GM12878 (cell line): Measurements from ENCODE around the gene PARP6. TPM values are rescaled to one million over a fixed set of nuclear protein-coding genes. Genes with fewer than 3 reads are reported as not detected.

Experiments used
- ATAC-seq: fragments of 200-7000 bp; cut with Tn5 transposase; 3 replicates; pipeline ENCODE4 v1.9.1; 2020; ENCODE audit warnings: mild to moderate bottlenecking, moderate library complexity
- BruUV-seq: library from RNA; stranded (reverse); fragments of 400-500 nt; replicated peaks from 2 replicates; lab custom pipeline; 2021; lab: Mats Ljungman, UMichigan
- CTCF ChIA-PET: fragments of 300-600 bp; sonication (Branson Sonifier 250); formaldehyde crosslinking; extraction: SDS; loops from one replicate; lab custom pipeline; 2021; ENCODE audit warnings: inconsistent platforms; lab: Yijun Ruan, JAX
- POLR2A ChIA-PET: fragments of 350-600 bp; formaldehyde crosslinking; extraction: SDS; loops from one replicate; lab custom pipeline; 2021; ENCODE audit warnings: inconsistent platforms; lab: Charles Lee
- RAD21 ChIA-PET: fragments of 300-600 bp; sonication (Branson Sonifier 250); formaldehyde crosslinking; loops from one replicate; lab custom pipeline; 2023; ENCODE audit warnings: antibody characterized with exemption; ENCODE audit not compliant: unreplicated experiment; lab: Charles Lee
- SMC1A ChIA-PET: fragments of 300-600 bp; sonication (Branson Sonifier 250); formaldehyde crosslinking; loops from one replicate; lab custom pipeline; 2023; ENCODE audit not compliant: unreplicated experiment, uncharacterized antibody; lab: Charles Lee
- DNase-seq: peaks from one replicate; pipeline ENCODE4 v3.0.0-alpha.2; 2011; ENCODE audit warnings: low read depth, low spot score
- FAIRE-seq: peaks from 3 replicates; lab custom pipeline; 2011; peaks lifted over from hg19 to GRCh38; lab: Jason Lieb, UNC
- H2AFZ ChIP-seq: 2 replicates; pipeline ENCODE4 v1.6.0; 2011; ENCODE audit warnings: low read depth, low read length, control low read depth; ENCODE audit not compliant: control insufficient read depth
- H3K27ac ChIP-seq: 2 replicates; pipeline ENCODE4 v1.5.1; 2011; ENCODE audit warnings: control low read depth; ENCODE audit not compliant: control insufficient read depth, insufficient read depth
- H3K27me3 ChIP-seq, 2 experiments: replicated peaks in 1 of 2; 2 replicates each; pipeline versions ENCODE4 v1.6.0 to v1.6.1; 2011; ENCODE audit warnings: low read length in 1 of 2; ENCODE audit not compliant: control insufficient read depth in 2 of 2, insufficient read depth in 2 of 2
- H3K36me3 ChIP-seq, 2 experiments: 2 replicates each; pipeline ENCODE4 v1.5.1; 2011; ENCODE audit warnings: low read length in 1 of 2; ENCODE audit not compliant: control insufficient read depth in 2 of 2, insufficient read depth in 2 of 2
- H3K4me1 ChIP-seq: 2 replicates; pipeline ENCODE4 v1.6.1; 2011; ENCODE audit warnings: mild to moderate bottlenecking, low read length, moderate library complexity, mixed read lengths; ENCODE audit not compliant: control insufficient read depth, insufficient read depth
- H3K4me2 ChIP-seq: 2 replicates; pipeline ENCODE4 v1.6.0; 2011; ENCODE audit warnings: control low read depth; ENCODE audit not compliant: control insufficient read depth, insufficient read depth
- H3K4me3 ChIP-seq: fragments of 200-600 bp; sonication (generic); 2 replicates; pipeline ENCODE4 v1.5.1; 2016
- H3K79me2 ChIP-seq: 2 replicates; pipeline ENCODE4 v1.6.0; 2011; ENCODE audit warnings: low read length; ENCODE audit not compliant: control insufficient read depth, insufficient read depth
- H3K9ac ChIP-seq: 2 replicates; pipeline ENCODE4 v1.8.0; 2011; ENCODE audit warnings: low read length, control low read depth, mixed read lengths; ENCODE audit not compliant: control insufficient read depth, insufficient read depth
- H3K9me3 ChIP-seq: replicated peaks from 3 replicates; pipeline ENCODE4 v1.5.1; 2011; ENCODE audit warnings: mild to moderate bottlenecking, low read length; ENCODE audit not compliant: control insufficient read depth, insufficient read depth
- H4K20me1 ChIP-seq: 2 replicates; pipeline ENCODE4 v1.6.0; 2011; ENCODE audit not compliant: control insufficient read depth, insufficient read depth
- BHLHE40 ChIP-seq, 2 experiments: fragments of 450-650 bp in 1 of 2; IDR thresholded peaks; 2 replicates each; pipeline ENCODE4 v1.6.1; 2011 to 2017; ENCODE audit warnings: low read depth in 2 of 2, borderline replicate concordance in 1 of 2, improper control_type of control experiment in 1 of 2, low read length in 1 of 2, mild to moderate bottlenecking in 1 of 2
- EGR1 ChIP-seq, 2 experiments: IDR thresholded peaks; 1 replicate in 1 of 2; 2 replicates in 1 of 2; pipeline ENCODE4 v1.6.1; 2011 to 2012; ENCODE audit warnings: low read depth in 2 of 2, low read length in 2 of 2, borderline replicate concordance in 1 of 2, mild to moderate bottlenecking in 1 of 2, moderate library complexity in 1 of 2
- FOS ChIP-seq: IDR thresholded peaks from 3 replicates; pipeline ENCODE4 v1.6.1; 2011; ENCODE audit warnings: borderline replicate concordance; ENCODE audit not compliant: insufficient read length; ENCODE audit errors: extremely low read depth
- HDAC2 ChIP-seq: fragments of 200-600 bp; sonication (generic); IDR thresholded peaks from 2 replicates; pipeline ENCODE4 v1.6.1; 2017
- HDGF ChIP-seq: fragments of 450-650 bp; IDR thresholded peaks from 2 replicates; pipeline ENCODE4 v1.6.1; 2016; ENCODE audit warnings: antibody characterized with exemption
- POLR2AphosphoS5 ChIP-seq: IDR thresholded peaks from 2 replicates; pipeline ENCODE4 v1.6.1; 2011; ENCODE audit warnings: mild to moderate bottlenecking, low read length, inconsistent platforms
- SMC3 ChIP-seq: IDR thresholded peaks from 2 replicates; pipeline ENCODE4 v1.6.1; 2011; ENCODE audit warnings: low read length, improper control_type of control experiment, borderline replicate concordance
- WGBS: methylation state at CpG from one replicate; pipeline ENCODE4 v1.1.6; 2016; ENCODE audit warnings: low lambda C conversion rate; ENCODE audit not compliant: insufficient replicate concordance, insufficient coverage; ENCODE audit errors: missing lambda C conversion rate; 5-methylcytosine and 5-hydroxymethylcytosine counted together
- in situ Hi-C: fragments of 300-500 bp; cut with MboI; formaldehyde crosslinking; loops from 9 replicates; pipeline ENCODE4 v1.14.3; 2018; ENCODE audit warnings: mixed read lengths
- intact Hi-C: fragments of 100-400 bp; cut with micrococcal nuclease; formaldehyde crosslinking; loops from one replicate; pipeline ENCODE4 v1.14.2; 2022; ENCODE audit not compliant: unreplicated experiment
- polyA plus RNA-seq, 11 experiments: library from polyadenylated mRNA; depleted of rRNA in 4 of 11; unstranded in 6 of 11; stranded (reverse) in 5 of 11; fragments of >200 nt; fragmentation: Nextera tagmentation in 4 of 11; fragmentation: Illumina TruSeq in 1 of 11; extraction: Ambion mirVana in 4 of 11; extraction: Trizol in 1 of 11; gene quantifications; 1 replicate in 1 of 11; 2 replicates in 10 of 11; pipeline versions ENCODE4 v1.2.1 to v1.2.3, GENCODE V29; 2011 to 2016; ENCODE audit warnings: inconsistent platforms in 2 of 11, missing spikeins in 2 of 11, low read depth in 1 of 11
- total RNA-seq, 4 experiments: library from RNA; depleted of rRNA in 3 of 4; stranded (reverse); fragments of >200 nt in 3 of 4; fragmentation: Illumina TruSeq in 1 of 4; extraction: Trizol in 1 of 4; gene quantifications; 2 replicates each; pipeline versions ENCODE4 v1.2.1 to v1.2.3, GENCODE V29; 2013 to 2021
- TF ChIP-seq, protein P1 (sequence below): IDR thresholded peaks from 2 replicates; pipeline ENCODE4 v1.6.1; 2011; ENCODE audit warnings: borderline replicate concordance, low read depth, mild to moderate bottlenecking, moderate library complexity, low read length; ENCODE audit not compliant: insufficient read depth, poor library complexity, severe bottlenecking
- TF ChIP-seq, protein P2 (sequence below): fragments of 150-350 bp; IDR thresholded peaks from 2 replicates; pipeline ENCODE4 v1.6.1; 2014; ENCODE audit warnings: mild to moderate bottlenecking, low read depth, low read length
- TF ChIP-seq, protein P3 (sequence below): fragments of 450-650 bp; IDR thresholded peaks from 2 replicates; pipeline ENCODE4 v1.6.1; 2018; ENCODE audit warnings: mild to moderate bottlenecking, low read depth, moderate library complexity; ENCODE audit not compliant: partially characterized antibody
- TF ChIP-seq, protein P4 (sequence below): fragments of 450-650 bp; IDR thresholded peaks from 2 replicates; pipeline ENCODE4 v1.6.1; 2016; ENCODE audit warnings: mild to moderate bottlenecking

PARP6 gene
- total and polyA plus RNA-seq, 10 of the 15 experiments (the other 5 are each of a cell fraction or from before 2014, with no cell fraction given) = 14.3 to 73.5 (median 26.9) TPM

DNA sequence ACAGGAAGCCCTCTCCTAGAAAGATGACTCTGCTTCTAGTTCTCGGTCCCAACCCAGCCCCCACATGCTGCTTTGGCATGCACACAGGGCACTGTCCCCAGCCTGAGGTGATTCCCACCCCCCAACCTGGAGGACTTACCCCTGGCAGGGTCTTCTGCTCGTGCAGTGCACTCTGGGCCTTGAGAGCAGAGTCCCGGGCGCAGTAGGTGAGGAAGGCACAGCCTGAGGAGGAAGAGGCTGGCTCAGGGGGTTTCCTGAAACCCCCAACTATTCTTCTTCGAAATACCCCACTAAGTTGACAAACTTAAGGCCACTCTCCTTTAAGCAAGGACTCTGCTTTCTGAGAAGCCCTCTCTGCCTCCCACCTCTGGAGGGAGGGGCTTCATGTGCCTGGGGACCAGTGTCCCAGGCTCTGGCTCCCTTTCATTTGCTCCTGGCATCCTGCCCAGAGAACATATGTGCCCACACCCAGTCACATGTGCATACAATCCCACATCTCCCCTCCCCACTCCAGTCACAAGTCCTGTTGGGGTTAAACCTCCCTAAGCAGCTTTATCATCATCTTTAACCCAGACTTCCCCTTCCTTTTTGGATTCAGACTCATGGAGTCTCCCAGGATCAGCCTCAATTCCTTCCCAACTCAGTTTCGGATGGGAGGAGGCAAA, 43.5 kb upstream of the PARP6 start:
- 0 out of 2 replicates have a peak, but pooled peaks cover 2% of the 10 kb centered on the region for H3K4me1 ChIP-seq
- DNase-seq = no peak
- H3K27ac ChIP-seq = no peak overlapping the region
- no peaks in the 10 kb centered on the region for H3K9me3 ChIP-seq
- no peak overlapping the region for H3K4me2 ChIP-seq
- no peaks in the 10 kb centered on the region for H3K79me2 ChIP-seq
- ChIA-PET RAD21 (interaction anchor here (1.8 kb wide), 1 partner anchor 381 kb away, joined by 3 read pairs; no protein-coding TSS in a partner anchor), POLR2A (no interaction called here), CTCF (interaction anchor here (1.4 kb wide), 1 partner anchor 233 kb away, joined by 4 read pairs; no protein-coding TSS in a partner anchor), SMC1A (interaction anchor here (3.7 kb wide), 1 partner anchor 218 kb away, joined by 15 read pairs; no protein-coding TSS in a partner anchor)
- H3K9ac ChIP-seq = no peak overlapping the region
- 21% methylated on average over 6 of the region's 6 CpGs for WGBS
- in situ Hi-C loops (no loop called here), intact Hi-C loops (no loop called here)
- H3K27me3 ChIP-seq = no peaks in the 10 kb centered on the region
- no peaks in the 10 kb centered on the region for H3K36me3 ChIP-seq
- H2AFZ ChIP-seq = no peak overlapping the region
- no peak overlapping the region for H3K4me3 ChIP-seq
- ATAC-seq = no peak
- no peaks in the 10 kb centered on the region for H4K20me1 ChIP-seq
- no TSS peak for BruUV-seq
- no peak for FAIRE-seq
- TF ChIP-seq POLR2AphosphoS5 (no peak), HDGF (no peak), HDAC2 (no peak), BHLHE40 (IDR thresholded peaks at IDR 0.05; ENCODE audit: borderline replicate concordance in 1 of 2, low read depth in 2 of 2, low read length in 1 of 2) (no peak), SMC3 (no peak), FOS (no peak), EGR1 (IDR thresholded peaks at IDR 0.05; ENCODE audit: borderline replicate concordance in 1 of 2, low read depth in 2 of 2, low read length in 2 of 2) (no peak)
- TF ChIP-seq, protein P1, sequence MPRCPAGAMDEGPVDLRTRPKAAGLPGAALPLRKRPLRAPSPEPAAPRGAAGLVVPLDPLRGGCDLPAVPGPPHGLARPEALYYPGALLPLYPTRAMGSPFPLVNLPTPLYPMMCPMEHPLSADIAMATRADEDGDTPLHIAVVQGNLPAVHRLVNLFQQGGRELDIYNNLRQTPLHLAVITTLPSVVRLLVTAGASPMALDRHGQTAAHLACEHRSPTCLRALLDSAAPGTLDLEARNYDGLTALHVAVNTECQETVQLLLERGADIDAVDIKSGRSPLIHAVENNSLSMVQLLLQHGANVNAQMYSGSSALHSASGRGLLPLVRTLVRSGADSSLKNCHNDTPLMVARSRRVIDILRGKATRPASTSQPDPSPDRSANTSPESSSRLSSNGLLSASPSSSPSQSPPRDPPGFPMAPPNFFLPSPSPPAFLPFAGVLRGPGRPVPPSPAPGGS = no peak
- TF ChIP-seq, protein P2, sequence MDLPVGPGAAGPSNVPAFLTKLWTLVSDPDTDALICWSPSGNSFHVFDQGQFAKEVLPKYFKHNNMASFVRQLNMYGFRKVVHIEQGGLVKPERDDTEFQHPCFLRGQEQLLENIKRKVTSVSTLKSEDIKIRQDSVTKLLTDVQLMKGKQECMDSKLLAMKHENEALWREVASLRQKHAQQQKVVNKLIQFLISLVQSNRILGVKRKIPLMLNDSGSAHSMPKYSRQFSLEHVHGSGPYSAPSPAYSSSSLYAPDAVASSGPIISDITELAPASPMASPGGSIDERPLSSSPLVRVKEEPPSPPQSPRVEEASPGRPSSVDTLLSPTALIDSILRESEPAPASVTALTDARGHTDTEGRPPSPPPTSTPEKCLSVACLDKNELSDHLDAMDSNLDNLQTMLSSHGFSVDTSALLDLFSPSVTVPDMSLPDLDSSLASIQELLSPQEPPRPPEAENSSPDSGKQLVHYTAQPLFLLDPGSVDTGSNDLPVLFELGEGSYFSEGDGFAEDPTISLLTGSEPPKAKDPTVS = no peak
- TF ChIP-seq, protein P3, sequence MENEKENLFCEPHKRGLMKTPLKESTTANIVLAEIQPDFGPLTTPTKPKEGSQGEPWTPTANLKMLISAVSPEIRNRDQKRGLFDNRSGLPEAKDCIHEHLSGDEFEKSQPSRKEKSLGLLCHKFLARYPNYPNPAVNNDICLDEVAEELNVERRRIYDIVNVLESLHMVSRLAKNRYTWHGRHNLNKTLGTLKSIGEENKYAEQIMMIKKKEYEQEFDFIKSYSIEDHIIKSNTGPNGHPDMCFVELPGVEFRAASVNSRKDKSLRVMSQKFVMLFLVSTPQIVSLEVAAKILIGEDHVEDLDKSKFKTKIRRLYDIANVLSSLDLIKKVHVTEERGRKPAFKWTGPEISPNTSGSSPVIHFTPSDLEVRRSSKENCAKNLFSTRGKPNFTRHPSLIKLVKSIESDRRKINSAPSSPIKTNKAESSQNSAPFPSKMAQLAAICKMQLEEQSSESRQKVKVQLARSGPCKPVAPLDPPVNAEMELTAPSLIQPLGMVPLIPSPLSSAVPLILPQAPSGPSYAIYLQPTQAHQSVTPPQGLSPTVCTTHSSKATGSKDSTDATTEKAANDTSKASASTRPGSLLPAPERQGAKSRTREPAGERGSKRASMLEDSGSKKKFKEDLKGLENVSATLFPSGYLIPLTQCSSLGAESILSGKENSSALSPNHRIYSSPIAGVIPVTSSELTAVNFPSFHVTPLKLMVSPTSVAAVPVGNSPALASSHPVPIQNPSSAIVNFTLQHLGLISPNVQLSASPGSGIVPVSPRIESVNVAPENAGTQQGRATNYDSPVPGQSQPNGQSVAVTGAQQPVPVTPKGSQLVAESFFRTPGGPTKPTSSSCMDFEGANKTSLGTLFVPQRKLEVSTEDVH = no peak
- TF ChIP-seq, protein P4, sequence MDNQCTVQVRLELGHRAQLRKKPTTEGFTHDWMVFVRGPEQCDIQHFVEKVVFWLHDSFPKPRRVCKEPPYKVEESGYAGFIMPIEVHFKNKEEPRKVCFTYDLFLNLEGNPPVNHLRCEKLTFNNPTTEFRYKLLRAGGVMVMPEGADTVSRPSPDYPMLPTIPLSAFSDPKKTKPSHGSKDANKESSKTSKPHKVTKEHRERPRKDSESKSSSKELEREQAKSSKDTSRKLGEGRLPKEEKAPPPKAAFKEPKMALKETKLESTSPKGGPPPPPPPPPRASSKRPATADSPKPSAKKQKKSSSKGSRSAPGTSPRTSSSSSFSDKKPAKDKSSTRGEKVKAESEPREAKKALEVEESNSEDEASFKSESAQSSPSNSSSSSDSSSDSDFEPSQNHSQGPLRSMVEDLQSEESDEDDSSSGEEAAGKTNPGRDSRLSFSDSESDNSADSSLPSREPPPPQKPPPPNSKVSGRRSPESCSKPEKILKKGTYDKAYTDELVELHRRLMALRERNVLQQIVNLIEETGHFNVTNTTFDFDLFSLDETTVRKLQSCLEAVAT = no peak
